ENCODE results near the gene ZNF184. TPM values are rescaled to one million over a fixed set of nuclear protein-coding genes. Genes with fewer than 3 reads are reported as not detected.

ZNF184 gene
- total RNA-seq, 1 donor from 2014 or later: 6.0 TPM

- no peak for TF ChIP-seq CTCF (IDR thresholded peaks at IDR 0.05; ENCODE audit: insufficient read depth, low read length, poor library complexity, severe bottlenecking)
- DNase-seq (ENCODE audit: low read depth): no peak
- Histone ChIP-seq H3K36me3 (ENCODE audit: control insufficient read depth, insufficient read depth, low read length) (no peaks in the 10 kb centered on the region), H3K4me3 (ENCODE audit: low read depth, low read length) (no peak overlapping the region), H3K27me3 (ENCODE audit: control insufficient read depth, insufficient read depth, low read length) (no peaks in the 10 kb centered on the region)
Measured at GRCh38 chr6:27468334-27468733, 4.6 kb downstream of the ZNF184 start.

- no peak for DNase-seq (ENCODE audit: low read depth)
- H3K4me3 ChIP-seq (ENCODE audit: low read depth, low read length): no peak overlapping the region
- H3K27me3 ChIP-seq (ENCODE audit: control insufficient read depth, insufficient read depth, low read length): no peaks in the 10 kb centered on the region
- peaks cover 3% of the 10 kb centered on the region for H3K36me3 ChIP-seq (ENCODE audit: control insufficient read depth, insufficient read depth, low read length)
- TF ChIP-seq CTCF (IDR thresholded peaks at IDR 0.05; ENCODE audit: insufficient read depth, low read length, poor library complexity, severe bottlenecking): no peak
Measured at GRCh38 chr6:27452496-27452897, 20.4 kb downstream of the ZNF184 start.

GRCh38 chr6:27451660-27452390, 21.1 kb downstream of the ZNF184 start:
- H3K4me3 ChIP-seq (ENCODE audit: low read depth, low read length): no peak overlapping the region
- H3K27me3 ChIP-seq (ENCODE audit: control insufficient read depth, insufficient read depth, low read length): no peaks in the 10 kb centered on the region
- peaks cover 3% of the 10 kb centered on the region for H3K36me3 ChIP-seq (ENCODE audit: control insufficient read depth, insufficient read depth, low read length)
- DNase-seq (ENCODE audit: low read depth): no peak
- no peak for TF ChIP-seq CTCF (IDR thresholded peaks at IDR 0.05; ENCODE audit: insufficient read depth, low read length, poor library complexity, severe bottlenecking)

- Histone ChIP-seq H3K36me3 (ENCODE audit: control insufficient read depth, insufficient read depth, low read length) (no peaks in the 10 kb centered on the region), H3K27me3 (ENCODE audit: control insufficient read depth, insufficient read depth, low read length) (no peaks in the 10 kb centered on the region), H3K4me3 (ENCODE audit: low read depth, low read length) (no peak overlapping the region)
- no peak for TF ChIP-seq CTCF (IDR thresholded peaks at IDR 0.05; ENCODE audit: insufficient read depth, low read length, poor library complexity, severe bottlenecking)
- DNase-seq (ENCODE audit: low read depth): no peak
Measured at GRCh38 chr6:27448456-27448855, 24.4 kb downstream of the ZNF184 start.

GRCh38 chr6:27442932-27443331, 30.0 kb downstream of the ZNF184 start:
- Histone ChIP-seq H3K27me3 (ENCODE audit: control insufficient read depth, insufficient read depth, low read length) (no peaks in the 10 kb centered on the region), H3K36me3 (ENCODE audit: control insufficient read depth, insufficient read depth, low read length) (no peaks in the 10 kb centered on the region), H3K4me3 (ENCODE audit: low read depth, low read length) (no peak overlapping the region)
- no peak for TF ChIP-seq CTCF (IDR thresholded peaks at IDR 0.05; ENCODE audit: insufficient read depth, low read length, poor library complexity, severe bottlenecking)
- DNase-seq (ENCODE audit: low read depth): no peak

- H3K36me3 ChIP-seq (ENCODE audit: control insufficient read depth, insufficient read depth, low read length): no peaks in the 10 kb centered on the region
- TF ChIP-seq CTCF (IDR thresholded peaks at IDR 0.05; ENCODE audit: insufficient read depth, low read length, poor library complexity, severe bottlenecking): no peak
- DNase-seq (ENCODE audit: low read depth): no peak
- no peak overlapping the region for H3K4me3 ChIP-seq (ENCODE audit: low read depth, low read length)
- no peaks in the 10 kb centered on the region for H3K27me3 ChIP-seq (ENCODE audit: control insufficient read depth, insufficient read depth, low read length)
Measured at GRCh38 chr6:27441001-27441400, 31.9 kb downstream of the ZNF184 start.

Data from kidney epithelial cell (primary cell).